Activated CD4-positive, alpha-beta T cell treated with anti-CD3 and anti-CD28 coated beads, Interleukin-2, amount 50 U/mL, for 4 hours (primary cell): ENCODE data around the gene RAB40A.

ENCODE experiments used
- DNase-seq, 2 experiments: peaks; one replicate each; pipeline ENCODE4 v3.0.0-alpha.2; 2020

Gene RAB40A

DNA sequence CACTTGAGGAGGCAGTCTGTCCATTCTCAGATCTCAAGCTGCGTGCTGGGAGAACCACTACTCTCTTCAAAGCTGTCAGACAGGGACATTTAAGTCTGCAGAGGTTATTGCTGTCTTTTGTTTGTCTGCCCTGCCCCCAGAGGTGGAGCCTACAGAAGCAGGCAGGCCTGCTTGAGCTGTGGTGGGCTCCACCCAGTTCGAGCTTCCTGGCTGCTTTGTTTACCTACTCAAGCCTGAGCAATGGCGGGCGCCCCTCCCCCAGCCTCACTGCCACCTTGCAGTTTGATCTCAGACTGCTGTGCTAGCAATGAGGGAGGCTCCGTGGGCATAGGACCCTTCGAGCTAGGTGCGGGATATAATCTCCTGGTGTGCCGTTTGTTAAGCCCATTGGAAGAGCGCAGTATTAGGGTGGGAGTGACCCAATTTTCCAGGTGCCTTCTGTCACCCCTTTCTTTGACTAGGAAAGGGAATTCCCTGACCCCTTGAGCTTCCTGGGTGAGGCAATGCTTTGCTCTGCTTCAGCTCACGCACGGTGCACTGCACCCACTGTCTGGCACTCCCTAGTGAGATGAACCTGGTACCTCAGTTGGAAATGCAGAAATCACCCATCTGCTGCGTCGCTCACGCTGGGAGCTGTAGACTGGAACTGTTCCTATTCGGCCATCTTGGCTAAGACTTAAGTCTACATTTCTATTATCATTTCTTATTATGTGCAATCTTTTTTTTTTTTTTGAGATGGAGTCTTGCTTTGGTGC is 59.1 kb downstream of the RAB40A start:
- DNase-seq = peak; percentile 9 to 22

DNA sequence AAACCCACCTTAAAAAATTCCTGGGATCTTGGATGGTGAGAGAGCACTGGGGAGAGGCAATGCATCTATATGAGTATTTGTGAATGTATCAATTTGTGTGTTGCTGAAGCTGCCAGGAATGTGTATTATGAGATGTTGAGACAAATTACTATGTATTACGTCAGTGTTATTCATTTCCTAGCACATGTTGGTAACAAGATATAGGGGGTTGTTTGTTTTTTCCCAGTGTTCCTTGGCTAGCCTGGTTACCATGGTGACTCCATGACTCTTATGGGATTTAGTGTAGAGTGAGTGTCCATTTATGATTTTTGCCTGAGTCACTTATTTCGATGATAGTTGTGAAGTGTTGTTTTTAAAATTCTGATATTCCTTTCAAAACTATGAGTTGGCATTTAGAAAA is 65.6 kb downstream of the RAB40A start:
- DNase-seq = no peak
